HEK293 (cell line): ENCODE measurements around the gene IL36RN.

Source experiments
- CTCF ChIP-seq: fragments of 450-650 bp; formaldehyde crosslinking; IDR thresholded peaks from 2 replicates; pipeline ENCODE4 v1.5.1; 2016; ENCODE audit warnings: missing biosample characterization, missing genetic modification characterization
- HOXA7 ChIP-seq: sonication (generic); formaldehyde crosslinking; IDR thresholded peaks from 2 replicates; pipeline ENCODE4 v1.8.1; 2022; ENCODE audit warnings: missing genetic modification reagents, borderline replicate concordance
- OVOL3 ChIP-seq: fragments of 450-650 bp; formaldehyde crosslinking; IDR thresholded peaks from 2 replicates; pipeline ENCODE4 v1.5.1; 2016; ENCODE audit warnings: missing biosample characterization, missing genetic modification characterization
- PRDM4 ChIP-seq: fragments of 450-650 bp; formaldehyde crosslinking; IDR thresholded peaks from 2 replicates; pipeline ENCODE4 v1.5.1; 2017; ENCODE audit warnings: missing biosample characterization, missing genetic modification characterization
- SETDB1 ChIP-seq: IDR thresholded peaks from one replicate; pipeline ENCODE4 v1.6.1; 2017; ENCODE audit warnings: mild to moderate bottlenecking, low read length, moderate library complexity, mixed read lengths; ENCODE audit not compliant: insufficient read length
- ZNF274 ChIP-seq, 2 experiments: fragments of 200-500 bp in 1 of 2; fragments of 450-650 bp in 1 of 2; sonication (Bioruptor generic) in 1 of 2; formaldehyde crosslinking in 1 of 2; IDR thresholded peaks; 2 replicates each; pipeline versions ENCODE4 v1.5.1 to v1.6.1; 2014 to 2016; ENCODE audit warnings: borderline replicate concordance in 1 of 2, inconsistent platforms in 1 of 2, low read length in 1 of 2, missing biosample characterization in 1 of 2, missing genetic modification characterization in 1 of 2
- ZNF292 ChIP-seq: fragments of 450-650 bp; formaldehyde crosslinking; IDR thresholded peaks from 2 replicates; pipeline ENCODE4 v1.5.1; 2016; ENCODE audit warnings: low read depth, missing biosample characterization, missing genetic modification characterization, borderline replicate concordance
- TF ChIP-seq, protein P1 (sequence below): fragments of 450-650 bp; formaldehyde crosslinking; IDR thresholded peaks from 2 replicates; pipeline ENCODE4 v1.5.1; 2016; ENCODE audit warnings: missing biosample characterization, missing genetic modification characterization
- TF ChIP-seq, protein P2 (sequence below): fragments of 450-650 bp; formaldehyde crosslinking; IDR thresholded peaks from 2 replicates; pipeline ENCODE4 v1.5.1; 2016; ENCODE audit warnings: missing biosample characterization, missing genetic modification characterization

GRCh38 chr2:113032737-113033136, 26.3 kb upstream of the IL36RN start:
- no peak for TF ChIP-seq CTCF (tag by site-specific recombination)
- TF ChIP-seq SETDB1: no peak
- TF ChIP-seq, protein P1, sequence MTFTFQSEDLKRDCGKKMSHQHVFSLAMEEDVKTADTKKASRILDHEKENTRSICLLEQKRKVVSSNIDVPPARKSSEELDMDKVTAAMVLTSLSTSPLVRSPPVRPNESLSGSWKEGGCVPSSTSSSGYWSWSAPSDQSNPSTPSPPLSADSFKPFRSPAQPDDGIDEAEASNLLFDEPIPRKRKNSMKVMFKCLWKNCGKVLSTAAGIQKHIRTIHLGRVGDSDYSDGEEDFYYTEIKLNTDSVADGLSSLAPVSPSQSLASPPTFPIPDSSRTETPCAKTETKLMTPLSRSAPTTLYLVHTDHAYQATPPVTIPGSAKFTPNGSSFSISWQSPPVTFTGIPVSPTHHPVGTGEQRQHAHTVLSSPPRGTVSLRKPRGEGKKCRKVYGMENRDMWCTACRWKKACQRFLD (tag by site-specific recombination): no peak
- TF ChIP-seq OVOL3 (tag by site-specific recombination): no peak
- no peak for TF ChIP-seq PRDM4 (tag by site-specific recombination)
- TF ChIP-seq HOXA7 (CRISPR knock-in tag): no peak
- TF ChIP-seq, protein P2, sequence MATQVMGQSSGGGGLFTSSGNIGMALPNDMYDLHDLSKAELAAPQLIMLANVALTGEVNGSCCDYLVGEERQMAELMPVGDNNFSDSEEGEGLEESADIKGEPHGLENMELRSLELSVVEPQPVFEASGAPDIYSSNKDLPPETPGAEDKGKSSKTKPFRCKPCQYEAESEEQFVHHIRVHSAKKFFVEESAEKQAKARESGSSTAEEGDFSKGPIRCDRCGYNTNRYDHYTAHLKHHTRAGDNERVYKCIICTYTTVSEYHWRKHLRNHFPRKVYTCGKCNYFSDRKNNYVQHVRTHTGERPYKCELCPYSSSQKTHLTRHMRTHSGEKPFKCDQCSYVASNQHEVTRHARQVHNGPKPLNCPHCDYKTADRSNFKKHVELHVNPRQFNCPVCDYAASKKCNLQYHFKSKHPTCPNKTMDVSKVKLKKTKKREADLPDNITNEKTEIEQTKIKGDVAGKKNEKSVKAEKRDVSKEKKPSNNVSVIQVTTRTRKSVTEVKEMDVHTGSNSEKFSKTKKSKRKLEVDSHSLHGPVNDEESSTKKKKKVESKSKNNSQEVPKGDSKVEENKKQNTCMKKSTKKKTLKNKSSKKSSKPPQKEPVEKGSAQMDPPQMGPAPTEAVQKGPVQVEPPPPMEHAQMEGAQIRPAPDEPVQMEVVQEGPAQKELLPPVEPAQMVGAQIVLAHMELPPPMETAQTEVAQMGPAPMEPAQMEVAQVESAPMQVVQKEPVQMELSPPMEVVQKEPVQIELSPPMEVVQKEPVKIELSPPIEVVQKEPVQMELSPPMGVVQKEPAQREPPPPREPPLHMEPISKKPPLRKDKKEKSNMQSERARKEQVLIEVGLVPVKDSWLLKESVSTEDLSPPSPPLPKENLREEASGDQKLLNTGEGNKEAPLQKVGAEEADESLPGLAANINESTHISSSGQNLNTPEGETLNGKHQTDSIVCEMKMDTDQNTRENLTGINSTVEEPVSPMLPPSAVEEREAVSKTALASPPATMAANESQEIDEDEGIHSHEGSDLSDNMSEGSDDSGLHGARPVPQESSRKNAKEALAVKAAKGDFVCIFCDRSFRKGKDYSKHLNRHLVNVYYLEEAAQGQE (tag by site-specific recombination): no peak
- TF ChIP-seq ZNF274 (IDR thresholded peaks at IDR 0.05; ENCODE audit: low read length): no peak
- TF ChIP-seq ZNF274 (tag by site-specific recombination; IDR thresholded peaks at IDR 0.05; ENCODE audit: borderline replicate concordance): no peak
- no peak for TF ChIP-seq ZNF292
